ENCODE data around the gene ELOVL3.

ELOVL3 gene

GRCh38 chr10:102254426-102254825 is 28.3 kb downstream of the ELOVL3 start:
- TF ChIP-seq ZNF274 (IDR thresholded peaks at IDR 0.05; ENCODE audit: low read depth, low read length), result no peak
- no peak overlapping the region for H3K4me3 ChIP-seq (ENCODE audit: low read length)

- no peak overlapping the region for H3K4me3 ChIP-seq (ENCODE audit: low read length)
Observed at GRCh38 chr10:102255404-102255803, 29.3 kb downstream of the ELOVL3 start.

GRCh38 chr10:102261196-102261595 is 35.1 kb downstream of the ELOVL3 start:
- TF ChIP-seq ZNF274 (IDR thresholded peaks at IDR 0.05; ENCODE audit: low read depth, low read length), result no peak

More at GRCh38 chr10:102255404-102255803, 29.3 kb downstream of the ELOVL3 start:
- no peak for TF ChIP-seq ZNF274 (IDR thresholded peaks at IDR 0.05; ENCODE audit: low read depth, low read length)

GRCh38 chr10:102261842-102262241 is 35.7 kb downstream of the ELOVL3 start:
- no peak for TF ChIP-seq ZNF274 (IDR thresholded peaks at IDR 0.05; ENCODE audit: low read depth, low read length)
- no peak overlapping the region for H3K4me3 ChIP-seq (ENCODE audit: low read length)

More at GRCh38 chr10:102261196-102261595, 35.1 kb downstream of the ELOVL3 start:
- no peak overlapping the region for H3K4me3 ChIP-seq (ENCODE audit: low read length)

- no peak for TF ChIP-seq ZNF274 (IDR thresholded peaks at IDR 0.05; ENCODE audit: low read depth, low read length)
- no peak overlapping the region for H3K4me3 ChIP-seq (ENCODE audit: low read length)
Observed at GRCh38 chr10:102262744-102263370, 36.8 kb downstream of the ELOVL3 start.

- no peak for TF ChIP-seq ZNF274 (IDR thresholded peaks at IDR 0.05; ENCODE audit: low read depth, low read length)
- H3K4me3 ChIP-seq (ENCODE audit: low read length), result no peak overlapping the region
Observed at GRCh38 chr10:102264371-102264770, 38.3 kb downstream of the ELOVL3 start.

GRCh38 chr10:102266670-102267069 is 40.6 kb downstream of the ELOVL3 start:
- no peak for TF ChIP-seq ZNF274 (IDR thresholded peaks at IDR 0.05; ENCODE audit: low read depth, low read length)
- no peak overlapping the region for H3K4me3 ChIP-seq (ENCODE audit: low read length)

GRCh38 chr10:102267748-102268147 is 41.6 kb downstream of the ELOVL3 start:
- TF ChIP-seq ZNF274 (IDR thresholded peaks at IDR 0.05; ENCODE audit: low read depth, low read length), result no peak
- no peak overlapping the region for H3K4me3 ChIP-seq (ENCODE audit: low read length)

- TF ChIP-seq ZNF274 (IDR thresholded peaks at IDR 0.05; ENCODE audit: low read depth, low read length), result no peak
Observed at GRCh38 chr10:102268375-102268888, 42.3 kb downstream of the ELOVL3 start.

GRCh38 chr10:102269017-102269416 is 42.9 kb downstream of the ELOVL3 start:
- TF ChIP-seq ZNF274 (IDR thresholded peaks at IDR 0.05; ENCODE audit: low read depth, low read length), result no peak
- H3K4me3 ChIP-seq (ENCODE audit: low read length), result no peak overlapping the region

More at GRCh38 chr10:102268375-102268888, 42.3 kb downstream of the ELOVL3 start:
- no peak overlapping the region for H3K4me3 ChIP-seq (ENCODE audit: low read length)

GRCh38 chr10:102274062-102274461 is 48.0 kb downstream of the ELOVL3 start:
- no peak for TF ChIP-seq ZNF274 (IDR thresholded peaks at IDR 0.05; ENCODE audit: low read depth, low read length)
- H3K4me3 ChIP-seq (ENCODE audit: low read length), result no peak overlapping the region

GRCh38 chr10:102275343-102275742 is 49.2 kb downstream of the ELOVL3 start:
- TF ChIP-seq ZNF274 (IDR thresholded peaks at IDR 0.05; ENCODE audit: low read depth, low read length), result no peak
- no peak overlapping the region for H3K4me3 ChIP-seq (ENCODE audit: low read length)

GRCh38 chr10:102279104-102279503 is 53.0 kb downstream of the ELOVL3 start:
- TF ChIP-seq ZNF274 (IDR thresholded peaks at IDR 0.05; ENCODE audit: low read depth, low read length), result no peak
- no peak overlapping the region for H3K4me3 ChIP-seq (ENCODE audit: low read length)
